GM21723 (cell line): ENCODE data around the gene DFFA.
"Not testable (repeated sequence)": the region's sequence is repeated elsewhere in the genome, so short reads cannot be mapped to it uniquely, and the experiment has no call there.

Experiments
- ATAC-seq: cut with Tn5 transposase; IDR thresholded peaks from one replicate; pipeline ENCODE4 v1.9.1; 2021; ENCODE audit warnings: mild to moderate bottlenecking, moderate library complexity; ENCODE audit not compliant: unreplicated experiment

DFFA gene

GRCh38 chr1:10506046-10506676 is 33.8 kb upstream of the DFFA start:
- not testable (repeated sequence) for ATAC-seq

- no peak for ATAC-seq
These were observed 31.9 kb upstream of the DFFA start for GRCh38 chr1:10504249-10504648.

GRCh38 chr1:10502206-10502605 is 29.9 kb upstream of the DFFA start:
- no peak for ATAC-seq

GRCh38 chr1:10498231-10498630 is 25.9 kb upstream of the DFFA start:
- ATAC-seq: no peak

- no peak for ATAC-seq
These were observed 24.8 kb upstream of the DFFA start for GRCh38 chr1:10497109-10497508.

DNA sequence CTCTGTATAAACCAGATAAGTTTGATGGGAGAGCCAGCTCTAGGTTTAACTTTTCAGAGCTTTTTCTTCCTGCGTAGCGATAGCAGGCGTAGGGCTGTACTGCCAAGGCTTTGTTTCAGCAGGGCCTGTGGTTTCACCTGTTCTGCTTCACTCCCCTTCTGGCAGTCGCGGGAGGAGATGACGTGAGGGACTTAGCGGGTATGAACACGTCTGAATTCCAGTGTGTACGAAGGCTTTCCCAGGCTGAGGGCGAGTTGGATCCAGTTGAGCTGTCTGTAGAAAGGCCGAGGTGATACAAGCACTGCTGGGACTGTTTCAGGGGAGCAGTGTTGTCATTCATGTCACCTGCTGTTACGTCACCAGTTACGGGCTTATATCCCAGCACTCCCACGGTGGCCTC is 23.6 kb upstream of the DFFA start:
- no peak for ATAC-seq

DNA sequence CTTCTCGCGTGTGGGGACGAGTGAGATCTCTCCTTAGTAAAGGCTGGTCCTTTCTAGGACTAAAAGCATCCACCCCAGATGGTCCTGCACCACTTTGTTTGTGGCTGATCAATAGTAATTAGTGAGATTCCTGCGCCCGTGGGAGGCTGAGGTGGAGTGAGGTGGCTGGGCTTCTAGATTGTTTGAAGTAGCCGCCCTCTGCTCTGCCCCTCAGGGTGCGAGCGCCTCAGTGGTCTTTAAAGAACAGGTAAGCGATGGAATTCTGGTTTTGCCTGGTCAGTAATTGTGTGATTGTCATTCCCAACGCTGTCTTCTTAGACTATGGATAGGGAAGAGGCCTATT is 23.1 kb upstream of the DFFA start:
- ATAC-seq: no peak

- peak; percentile 79 for ATAC-seq
These were observed 22.6 kb upstream of the DFFA start for GRCh38 chr1:10494754-10495474.

DNA sequence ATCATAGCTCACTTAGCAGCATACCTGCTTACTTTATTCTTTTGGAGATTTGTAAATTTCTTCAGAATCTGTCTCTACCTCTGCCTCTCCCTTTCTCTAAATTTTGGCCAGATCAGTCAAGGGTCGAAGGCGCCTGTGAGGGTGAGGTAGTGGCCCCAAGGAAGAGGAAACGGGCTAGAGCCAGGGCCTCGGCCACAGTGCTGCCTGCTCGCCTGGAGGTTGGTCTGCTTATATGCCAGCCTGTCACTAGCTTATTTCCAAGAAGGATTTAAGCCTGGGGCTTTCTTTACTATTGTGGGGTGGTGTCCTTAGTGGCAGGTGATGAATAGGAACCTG is 22.1 kb upstream of the DFFA start:
- ATAC-seq: no peak

- ATAC-seq: no peak
These were observed 18.1 kb upstream of the DFFA start for GRCh38 chr1:10490286-10490970.

- no peak for ATAC-seq
These were observed 17.1 kb upstream of the DFFA start for GRCh38 chr1:10489291-10490055.

GRCh38 chr1:10484521-10484920 is 12.2 kb upstream of the DFFA start:
- no peak for ATAC-seq

DNA sequence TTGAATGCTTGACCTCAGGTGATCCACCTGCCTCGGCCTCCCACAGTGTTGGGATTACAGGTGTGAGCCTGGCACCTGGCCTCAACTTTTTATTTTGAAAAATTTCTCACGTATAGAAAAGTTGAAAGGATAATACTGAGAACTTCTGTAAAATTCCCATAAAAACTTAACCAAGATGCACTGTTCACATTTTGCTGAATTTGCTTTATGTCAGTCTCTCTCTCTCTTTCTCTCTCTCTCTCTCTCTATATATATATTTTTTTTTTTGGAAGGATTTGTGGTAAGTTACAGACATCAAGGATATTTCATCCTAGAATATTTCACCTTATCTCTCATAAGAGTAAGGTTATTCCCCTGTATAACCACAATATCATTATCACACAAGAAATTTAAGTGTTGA is 8.3 kb upstream of the DFFA start:
- ATAC-seq: no peak

- no peak for ATAC-seq
These were observed 7.0 kb upstream of the DFFA start for GRCh38 chr1:10479296-10479695.

GRCh38 chr1:10475510-10475909 is 3.2 kb upstream of the DFFA start:
- no peak for ATAC-seq

DNA sequence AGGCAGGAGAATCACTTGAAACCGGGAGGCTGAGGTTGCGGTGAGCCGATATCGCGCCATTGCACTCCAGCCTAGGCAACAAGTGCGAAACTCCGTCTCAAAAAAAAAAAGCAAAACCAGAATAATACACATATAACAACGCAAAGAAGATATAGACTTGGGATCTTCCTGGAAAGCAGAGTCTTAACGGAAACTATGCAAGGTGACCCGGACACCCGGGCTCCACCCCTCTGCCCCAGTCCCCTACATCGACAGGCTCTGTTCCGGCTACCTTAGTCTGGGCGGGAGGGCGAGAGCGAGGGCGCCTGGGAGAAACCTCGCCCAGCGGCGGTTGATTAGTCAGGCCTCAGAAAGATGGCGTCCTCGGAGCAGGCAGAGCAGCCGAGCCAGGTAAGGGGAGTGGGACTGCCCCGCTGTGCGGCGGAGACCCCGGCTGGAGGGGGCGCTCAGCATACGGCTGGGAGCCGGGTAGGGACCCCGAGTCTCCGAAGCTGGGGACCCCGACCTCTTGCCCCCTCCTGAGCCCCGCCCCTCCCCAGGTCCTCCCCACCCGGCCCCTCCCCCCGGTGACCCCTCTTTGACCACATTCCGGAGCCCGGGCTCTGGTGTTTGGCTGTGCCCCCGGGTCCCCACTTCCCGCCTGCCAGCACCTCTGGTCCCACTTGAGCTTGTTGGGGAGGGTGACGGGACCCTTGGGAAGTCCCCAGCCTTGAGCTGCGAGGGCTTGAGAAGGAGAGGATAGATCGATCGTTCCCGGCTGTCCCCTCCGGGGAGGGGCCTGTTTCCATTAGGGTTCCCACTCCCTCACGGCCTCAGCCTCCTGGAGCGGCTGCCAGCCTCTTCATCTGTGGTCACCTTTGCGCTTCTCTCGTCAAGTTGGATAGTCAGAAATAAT is 2.5 kb upstream of the DFFA start, which contains the start of gene PEX14:
TSS of gene PEX14 (plus strand) at position 338 of the 895 bp plus-strand sequence. CDS start at position 355, 17 bp downstream.
- peak; percentile 64 for ATAC-seq

DNA sequence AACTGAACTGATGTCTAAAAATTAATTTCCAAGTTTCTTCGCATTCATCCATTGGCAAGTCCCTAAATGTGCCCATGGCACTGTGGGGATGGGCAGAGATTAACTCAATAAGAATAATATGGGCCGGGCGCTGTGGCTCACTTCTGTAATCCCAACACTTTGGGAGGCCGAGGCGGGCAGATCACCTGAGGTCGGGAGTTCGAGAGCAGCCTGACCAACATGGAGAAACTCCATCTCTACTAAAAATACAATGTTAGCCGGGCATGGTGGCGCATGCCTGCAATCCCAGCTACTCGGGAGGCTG is 1.9 kb upstream of the DFFA start:
- ATAC-seq: not testable (repeated sequence)

DNA sequence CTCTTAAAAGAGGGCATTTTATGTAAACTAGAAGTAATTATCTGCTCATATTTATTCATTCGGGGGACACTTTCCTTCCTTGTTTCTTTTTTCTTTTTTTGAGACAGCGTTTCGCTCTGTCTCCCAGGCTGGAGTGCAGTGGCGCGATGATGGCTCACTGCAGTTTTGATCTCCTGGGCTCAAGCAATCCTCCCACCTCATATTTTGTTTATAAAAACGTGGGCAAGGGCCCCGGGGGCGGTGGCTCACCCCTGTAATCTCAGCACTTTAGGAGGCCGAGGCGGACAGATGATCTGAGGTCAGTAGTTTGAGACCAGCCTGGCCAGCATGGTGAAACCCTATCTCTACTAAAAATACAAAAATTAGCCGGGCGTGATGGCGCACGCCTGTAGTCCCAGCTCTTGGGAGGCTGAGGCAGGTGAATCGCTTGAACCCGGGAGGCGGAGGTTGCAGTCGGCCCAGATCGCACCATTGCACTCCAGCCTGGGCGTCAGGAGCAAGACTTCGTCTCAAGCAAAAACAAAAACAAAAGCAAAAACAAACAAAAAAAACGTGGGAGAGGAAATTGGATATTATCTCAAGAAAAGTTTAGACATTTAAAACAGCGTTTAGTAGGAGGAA is 926 bp upstream of the DFFA start:
- ATAC-seq: no peak

DNA sequence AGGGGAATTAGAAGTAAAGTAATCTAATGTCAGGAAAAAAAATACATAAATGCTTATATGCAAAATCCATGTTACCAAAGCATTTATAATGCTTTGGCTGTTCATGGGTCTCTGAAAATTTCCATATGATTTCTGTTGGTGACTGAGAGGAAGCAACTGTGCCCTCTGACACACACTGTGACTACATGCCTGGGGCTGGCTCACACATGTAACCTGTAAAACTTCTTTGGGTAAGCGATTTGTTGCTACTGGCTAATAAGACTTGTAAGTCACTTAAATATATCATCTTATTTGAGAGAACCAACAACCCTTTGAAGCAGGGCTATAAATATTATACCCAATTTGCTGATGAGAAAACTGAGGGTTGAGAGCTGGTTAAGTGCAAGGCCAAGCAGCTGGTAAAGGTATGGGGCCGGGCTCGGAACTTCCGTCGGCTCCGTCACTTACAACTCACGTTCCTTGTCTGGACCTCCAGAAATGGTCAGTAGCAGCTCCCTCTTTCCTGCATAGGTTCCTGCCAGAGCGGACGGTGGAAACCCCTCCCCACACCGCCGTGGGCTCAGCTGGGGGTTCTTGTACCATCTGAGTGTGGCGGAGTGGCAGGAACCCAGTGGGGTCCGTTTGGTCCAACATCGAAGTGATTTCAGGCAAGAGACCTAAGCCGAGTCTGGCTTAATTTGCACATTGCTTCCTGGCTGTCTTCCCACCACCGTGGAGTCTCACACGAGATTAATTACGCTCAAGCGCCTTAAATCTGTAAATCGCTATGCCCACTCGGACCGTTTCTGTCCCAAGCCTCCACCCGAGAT is 714 bp downstream of the DFFA start:
- ATAC-seq: no peak
